ENCODE measurements around the gene FAM221B.
A peak's percentile ranks its signal among the peaks of the same experiment; 100 is the strongest.

FAM221B gene

GRCh38 chr9:35814841-35815543 is 13.5 kb downstream of the FAM221B start, which contains the start of gene HINT2:
TSS of gene HINT2 (minus strand) at chr9:35815042. CDS start at chr9:35814979, 63 bp downstream.
- peak; percentile 99 for DNase-seq

GRCh38 chr9:35814106-35814840 is 14.3 kb downstream of the FAM221B start:
- peak; percentile 53 for DNase-seq

- no peak for DNase-seq
Measured at GRCh38 chr9:35813434-35814105, 15.0 kb downstream of the FAM221B start.

GRCh38 chr9:35812025-35812602 is 16.4 kb downstream of the FAM221B start, which contains the start of gene SPAG8:
TSS of gene SPAG8 (minus strand) at chr9:35812262. CDS start at chr9:35812147, 115 bp downstream.
- DNase-seq, result peak; percentile 95

- DNase-seq, result no peak
Measured at GRCh38 chr9:35811381-35812024, 17.0 kb downstream of the FAM221B start.

GRCh38 chr9:35810122-35810521 is 18.4 kb downstream of the FAM221B start:
- no peak for DNase-seq

GRCh38 chr9:35808433-35808832 is 20.1 kb downstream of the FAM221B start:
- no peak for DNase-seq

GRCh38 chr9:35806101-35806500 is 22.4 kb downstream of the FAM221B start:
- no peak for DNase-seq

- no peak for DNase-seq
Measured at GRCh38 chr9:35801328-35802128, 27.0 kb downstream of the FAM221B start.

- no peak for DNase-seq
Measured at GRCh38 chr9:35800530-35800929, 28.0 kb downstream of the FAM221B start.

- peak; percentile 68 for DNase-seq
Measured at GRCh38 chr9:35798658-35799374, 29.7 kb downstream of the FAM221B start.

- DNase-seq, result no peak
Measured at GRCh38 chr9:35797311-35798109, 31.0 kb downstream of the FAM221B start.

GRCh38 chr9:35795695-35796094 is 32.8 kb downstream of the FAM221B start:
- no peak for DNase-seq

- no peak for DNase-seq
Measured at GRCh38 chr9:35793461-35793860, 35.1 kb downstream of the FAM221B start.

- no peak for DNase-seq
Measured at GRCh38 chr9:35792826-35793225, 35.7 kb downstream of the FAM221B start.

GRCh38 chr9:35792024-35792813 is 36.3 kb downstream of the FAM221B start:
- no peak for DNase-seq

GRCh38 chr9:35791297-35791921 is 37.1 kb downstream of the FAM221B start, which contains the start of gene NPR2:
TSS of gene NPR2 (plus strand) at chr9:35791591. CDS start at chr9:35792409, 818 bp downstream.
- no peak for DNase-seq

GRCh38 chr9:35790385-35791296 is 37.9 kb downstream of the FAM221B start:
- peak; percentile 59 for DNase-seq

Measured in activated CD4-positive, alpha-beta T cell treated with anti-CD3 and anti-CD28 coated beads for 48 hours (primary cell).